NCI-H1105 treated with DMSO at 0.1 percent for 48 hours (cell line): Measurements from ENCODE around the gene TBCK.
"Not testable (repeated sequence)": the region's sequence is repeated elsewhere in the genome, so short reads cannot be mapped to it uniquely, and the experiment has no call there.

Experiments used
- DNase-seq: peaks from one replicate; lab custom pipeline; 2025; lab: John Stamatoyannopoulos, UW

TBCK gene

DNA sequence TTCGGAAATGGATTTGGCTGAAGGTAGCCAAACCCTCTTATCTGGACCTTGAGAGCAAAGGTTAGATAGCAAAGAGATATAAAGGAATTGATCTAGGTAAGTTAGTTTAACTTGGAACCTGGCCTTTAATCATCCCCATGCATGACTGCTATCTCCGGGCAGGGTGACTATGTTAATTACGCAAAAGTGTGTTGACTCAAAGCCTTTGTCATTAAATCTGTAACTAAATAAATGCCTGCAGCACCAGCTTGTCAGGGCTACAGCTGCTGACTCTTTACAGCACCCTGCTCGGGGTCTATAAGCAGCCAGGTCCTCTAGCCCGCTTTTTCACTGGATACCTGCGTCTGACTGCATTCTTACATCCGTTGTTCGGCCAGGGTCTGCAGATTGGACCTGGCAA is 201.7 kb downstream of the TBCK start:
- DNase-seq = no peak

GRCh38 chr4:106111778-106112469 is 204.1 kb downstream of the TBCK start:
- not testable (repeated sequence) for DNase-seq

- no peak for DNase-seq
Measured at GRCh38 chr4:106109929-106110328, 206.1 kb downstream of the TBCK start.

GRCh38 chr4:106105697-106106096 is 210.3 kb downstream of the TBCK start:
- DNase-seq = no peak

DNA sequence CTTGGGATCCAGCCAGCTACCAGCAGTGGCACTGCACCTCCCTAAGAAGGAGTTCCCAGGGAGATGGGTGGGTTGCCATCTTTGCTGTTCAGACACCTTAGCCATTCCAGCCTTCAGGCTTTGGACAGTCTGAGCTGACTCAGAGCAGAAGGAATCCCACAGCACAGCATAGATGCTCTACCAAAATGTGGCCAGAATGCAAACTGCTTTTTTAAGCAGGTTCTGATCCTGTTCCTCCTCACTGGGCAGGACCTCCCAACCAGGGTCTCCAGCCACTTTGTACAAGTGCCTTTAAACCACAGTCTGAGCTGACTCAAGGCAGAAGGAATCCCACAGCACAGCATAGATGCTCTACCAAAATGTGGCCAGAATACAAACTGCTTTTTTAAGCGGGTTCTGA is 211.7 kb downstream of the TBCK start:
- DNase-seq = no peak

DNA sequence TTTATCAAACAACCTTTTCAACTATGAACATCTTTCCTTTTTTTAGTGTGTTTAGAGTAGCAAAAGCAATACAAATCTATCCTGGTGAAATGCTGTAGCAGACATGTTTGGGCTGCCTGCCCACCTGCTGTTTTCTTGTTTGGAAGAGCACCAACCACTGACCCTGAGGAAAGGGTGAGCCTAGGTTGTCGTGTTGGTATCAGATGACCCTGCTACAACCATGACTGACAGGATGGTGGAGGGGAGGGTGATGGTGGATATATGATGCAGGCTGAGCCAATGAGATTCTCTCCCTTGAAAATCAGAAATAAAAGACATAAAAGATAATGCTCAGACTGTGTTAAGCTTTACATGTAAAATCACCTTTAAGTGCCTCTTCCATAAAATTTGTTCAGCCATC is 219.6 kb downstream of the TBCK start:
- no peak for DNase-seq

- no peak for DNase-seq
Measured at GRCh38 chr4:106095408-106095807, 220.6 kb downstream of the TBCK start.

GRCh38 chr4:106092361-106093040 is 223.5 kb downstream of the TBCK start:
- DNase-seq = no peak

- DNase-seq = no peak
Measured at GRCh38 chr4:106090826-106091225, 225.2 kb downstream of the TBCK start.

- DNase-seq = no peak
Measured at GRCh38 chr4:106083065-106083464, 232.9 kb downstream of the TBCK start.

DNA sequence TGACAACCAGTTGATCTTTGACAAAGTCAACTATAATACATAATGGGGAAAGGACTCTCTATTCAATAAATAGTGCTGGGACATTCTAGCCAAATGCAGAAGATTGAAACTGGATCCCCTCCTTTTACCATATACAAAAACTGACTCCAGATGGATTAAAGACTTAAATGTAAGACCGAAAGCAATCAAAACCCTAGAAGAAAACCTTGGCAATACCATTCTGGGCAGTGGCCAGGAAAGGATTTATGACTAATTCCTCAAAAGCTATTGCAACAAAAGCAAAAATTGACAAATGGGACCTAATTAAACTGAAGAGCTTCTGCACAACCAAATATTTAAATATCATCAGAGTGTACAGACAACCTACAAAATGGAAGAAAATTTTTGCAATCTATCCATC is 235.6 kb downstream of the TBCK start:
- no peak for DNase-seq

GRCh38 chr4:106079616-106080015 is 236.4 kb downstream of the TBCK start:
- no peak for DNase-seq

GRCh38 chr4:106065018-106065417 is 251.0 kb downstream of the TBCK start:
- no peak for DNase-seq

DNA sequence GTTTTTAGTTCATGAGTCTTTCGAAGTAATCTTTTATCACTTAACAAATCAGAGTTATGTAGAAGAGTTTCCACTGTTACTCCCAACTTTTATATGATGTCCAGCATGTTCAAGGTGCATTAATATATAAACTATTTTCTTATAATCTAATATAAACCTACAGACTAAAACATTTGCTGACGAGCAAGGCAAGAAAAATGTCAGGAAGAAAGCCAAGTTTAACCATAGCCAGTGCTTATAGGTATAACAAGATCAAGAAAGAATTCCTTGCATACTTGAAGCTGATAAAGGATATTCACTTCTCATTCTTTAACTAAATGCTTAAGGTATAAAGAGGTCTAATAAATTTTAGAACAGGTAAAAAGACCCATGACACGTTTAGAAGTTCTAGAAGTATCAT is 253.0 kb downstream of the TBCK start:
- no peak for DNase-seq

GRCh38 chr4:106062452-106062875 is 253.5 kb downstream of the TBCK start:
- no peak for DNase-seq

GRCh38 chr4:106058921-106059320 is 257.1 kb downstream of the TBCK start:
- DNase-seq = no peak

- DNase-seq = no peak
Measured at GRCh38 chr4:106056914-106057313, 259.1 kb downstream of the TBCK start.

- DNase-seq = no peak
Measured at GRCh38 chr4:106051514-106051913, 264.5 kb downstream of the TBCK start.

- DNase-seq = no peak
Measured at GRCh38 chr4:106049490-106049889, 266.5 kb downstream of the TBCK start.

DNA sequence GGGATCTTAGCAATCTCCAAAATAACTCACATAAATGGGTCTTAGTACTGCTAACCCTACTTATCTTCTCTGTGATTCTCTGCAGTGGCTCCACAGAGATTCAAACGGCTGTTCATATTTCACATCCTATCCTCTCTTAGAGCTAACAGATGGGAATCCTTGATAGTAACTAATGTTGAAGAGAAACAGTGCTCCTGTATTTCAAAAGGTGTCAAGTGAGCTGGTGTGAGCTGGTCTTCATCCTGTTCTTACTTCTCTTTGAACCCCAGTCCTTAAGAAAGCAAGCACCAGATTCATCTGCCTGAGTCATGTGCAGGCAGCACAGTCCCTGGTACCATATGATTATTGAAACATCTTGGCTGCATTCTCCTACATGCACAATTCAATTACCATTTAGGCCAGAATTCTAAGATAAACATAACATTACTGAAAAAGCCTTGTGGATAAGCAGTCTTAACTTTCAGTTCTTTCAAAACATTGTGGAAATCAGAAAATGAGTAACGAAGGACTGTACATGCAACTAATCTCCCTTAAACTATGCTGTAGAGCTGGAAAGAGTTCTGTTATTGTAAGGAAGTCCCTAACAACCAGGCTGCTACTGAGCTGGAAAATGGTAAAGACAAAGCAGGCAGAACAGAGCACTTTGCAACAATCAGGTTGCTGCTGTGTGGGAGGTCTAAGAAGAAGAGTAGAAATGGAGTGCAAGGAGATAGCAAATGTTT is 267.6 kb downstream of the TBCK start:
- DNase-seq = no peak

DNA sequence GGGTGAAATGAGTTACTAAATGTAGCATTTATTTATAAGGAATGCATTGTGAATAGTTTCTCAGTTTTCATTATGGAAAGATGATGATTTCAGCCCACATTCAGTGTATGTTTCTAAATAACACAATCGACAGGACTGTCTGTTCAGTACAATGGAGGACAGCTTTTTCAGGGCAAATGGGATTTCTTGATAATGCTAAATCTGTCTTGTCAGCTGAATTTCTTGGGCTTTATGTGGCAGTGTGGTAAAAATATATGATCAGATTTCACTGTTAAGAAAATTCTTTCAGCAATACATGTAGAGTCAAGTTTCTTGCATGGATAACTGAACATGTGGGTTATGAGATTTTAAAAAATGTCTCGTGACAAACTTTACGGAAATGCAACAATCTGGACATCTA is 269.9 kb downstream of the TBCK start:
- DNase-seq = no peak

GRCh38 chr4:106041294-106042002 is 274.6 kb downstream of the TBCK start:
- no peak for DNase-seq

DNA sequence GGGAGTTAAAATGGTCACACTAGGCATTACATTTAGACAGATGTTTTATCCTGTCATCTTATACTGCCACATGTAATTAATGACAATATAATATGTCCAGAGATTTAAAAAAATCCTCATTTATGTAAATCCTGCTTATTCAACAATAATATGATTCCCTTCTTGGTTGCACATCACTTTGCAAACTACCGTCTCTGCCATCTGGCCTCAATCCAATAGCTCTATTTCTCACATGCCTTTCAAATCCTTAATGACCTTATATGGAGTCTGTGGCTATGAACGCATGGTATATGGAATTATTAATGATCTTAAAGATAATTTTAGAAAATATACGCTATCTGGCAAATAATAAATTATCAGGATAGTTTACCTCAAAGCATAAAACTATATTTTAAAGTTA is 276.2 kb downstream of the TBCK start:
- DNase-seq = no peak
